ENCODE results near the gene HK3. TPM values are rescaled to one million over a fixed set of nuclear protein-coding genes. Genes with fewer than 3 reads are reported as not detected.

The HK3 gene
- total and polyA plus RNA-seq, 9 of the 15 experiments (the other 6 are each of a cell fraction or from before 2014, with no cell fraction given) = 0.16 TPM; not detected in 8

DNA sequence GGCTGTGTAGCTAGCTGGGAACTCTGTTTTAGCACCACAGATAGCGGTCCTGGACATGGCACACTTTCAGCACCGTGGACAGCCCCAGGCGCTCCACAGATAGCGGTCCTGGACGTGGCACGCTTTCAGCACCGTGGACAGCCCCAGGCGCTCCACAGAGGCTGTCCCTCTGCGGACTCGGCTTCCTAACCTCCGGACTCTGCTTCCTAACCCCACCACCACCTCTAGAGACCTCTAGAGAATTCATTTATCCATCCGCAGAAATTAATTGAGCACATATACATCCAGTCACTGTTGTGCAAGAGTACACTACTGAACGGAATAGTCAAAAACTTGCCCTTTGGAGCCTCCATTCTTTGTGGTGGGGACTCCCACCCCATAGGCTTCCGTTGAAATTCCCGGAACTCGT is 61.4 kb downstream of the HK3 start (continued):
- TF ChIP-seq, protein P1, sequence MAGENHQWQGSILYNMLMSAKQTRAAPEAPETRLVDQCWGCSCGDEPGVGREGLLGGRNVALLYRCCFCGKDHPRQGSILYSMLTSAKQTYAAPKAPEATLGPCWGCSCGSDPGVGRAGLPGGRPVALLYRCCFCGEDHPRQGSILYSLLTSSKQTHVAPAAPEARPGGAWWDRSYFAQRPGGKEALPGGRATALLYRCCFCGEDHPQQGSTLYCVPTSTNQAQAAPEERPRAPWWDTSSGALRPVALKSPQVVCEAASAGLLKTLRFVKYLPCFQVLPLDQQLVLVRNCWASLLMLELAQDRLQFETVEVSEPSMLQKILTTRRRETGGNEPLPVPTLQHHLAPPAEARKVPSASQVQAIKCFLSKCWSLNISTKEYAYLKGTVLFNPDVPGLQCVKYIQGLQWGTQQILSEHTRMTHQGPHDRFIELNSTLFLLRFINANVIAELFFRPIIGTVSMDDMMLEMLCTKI (IDR thresholded peaks at IDR 0.05; ENCODE audit: partially characterized antibody) = no peak
- TF ChIP-seq ZNF695 (CRISPR knock-in tag; IDR thresholded peaks at IDR 0.05) = no peak
- TF ChIP-seq, protein P2, sequence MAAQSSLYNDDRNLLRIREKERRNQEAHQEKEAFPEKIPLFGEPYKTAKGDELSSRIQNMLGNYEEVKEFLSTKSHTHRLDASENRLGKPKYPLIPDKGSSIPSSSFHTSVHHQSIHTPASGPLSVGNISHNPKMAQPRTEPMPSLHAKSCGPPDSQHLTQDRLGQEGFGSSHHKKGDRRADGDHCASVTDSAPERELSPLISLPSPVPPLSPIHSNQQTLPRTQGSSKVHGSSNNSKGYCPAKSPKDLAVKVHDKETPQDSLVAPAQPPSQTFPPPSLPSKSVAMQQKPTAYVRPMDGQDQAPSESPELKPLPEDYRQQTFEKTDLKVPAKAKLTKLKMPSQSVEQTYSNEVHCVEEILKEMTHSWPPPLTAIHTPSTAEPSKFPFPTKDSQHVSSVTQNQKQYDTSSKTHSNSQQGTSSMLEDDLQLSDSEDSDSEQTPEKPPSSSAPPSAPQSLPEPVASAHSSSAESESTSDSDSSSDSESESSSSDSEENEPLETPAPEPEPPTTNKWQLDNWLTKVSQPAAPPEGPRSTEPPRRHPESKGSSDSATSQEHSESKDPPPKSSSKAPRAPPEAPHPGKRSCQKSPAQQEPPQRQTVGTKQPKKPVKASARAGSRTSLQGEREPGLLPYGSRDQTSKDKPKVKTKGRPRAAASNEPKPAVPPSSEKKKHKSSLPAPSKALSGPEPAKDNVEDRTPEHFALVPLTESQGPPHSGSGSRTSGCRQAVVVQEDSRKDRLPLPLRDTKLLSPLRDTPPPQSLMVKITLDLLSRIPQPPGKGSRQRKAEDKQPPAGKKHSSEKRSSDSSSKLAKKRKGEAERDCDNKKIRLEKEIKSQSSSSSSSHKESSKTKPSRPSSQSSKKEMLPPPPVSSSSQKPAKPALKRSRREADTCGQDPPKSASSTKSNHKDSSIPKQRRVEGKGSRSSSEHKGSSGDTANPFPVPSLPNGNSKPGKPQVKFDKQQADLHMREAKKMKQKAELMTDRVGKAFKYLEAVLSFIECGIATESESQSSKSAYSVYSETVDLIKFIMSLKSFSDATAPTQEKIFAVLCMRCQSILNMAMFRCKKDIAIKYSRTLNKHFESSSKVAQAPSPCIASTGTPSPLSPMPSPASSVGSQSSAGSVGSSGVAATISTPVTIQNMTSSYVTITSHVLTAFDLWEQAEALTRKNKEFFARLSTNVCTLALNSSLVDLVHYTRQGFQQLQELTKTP (IDR thresholded peaks at IDR 0.05; ENCODE audit: low read depth in 1 of 2, partially characterized antibody in 2 of 2) = peak in 1 of 2 experiments; percentile 100
- TF ChIP-seq CBFA2T2 (conservative IDR thresholded peaks at IDR 0.05) = no peak
- peak; percentile 71 for TF ChIP-seq HCFC1 (IDR thresholded peaks at IDR 0.05; ENCODE audit: low read depth, low read length)
- TF ChIP-seq, protein P3, sequence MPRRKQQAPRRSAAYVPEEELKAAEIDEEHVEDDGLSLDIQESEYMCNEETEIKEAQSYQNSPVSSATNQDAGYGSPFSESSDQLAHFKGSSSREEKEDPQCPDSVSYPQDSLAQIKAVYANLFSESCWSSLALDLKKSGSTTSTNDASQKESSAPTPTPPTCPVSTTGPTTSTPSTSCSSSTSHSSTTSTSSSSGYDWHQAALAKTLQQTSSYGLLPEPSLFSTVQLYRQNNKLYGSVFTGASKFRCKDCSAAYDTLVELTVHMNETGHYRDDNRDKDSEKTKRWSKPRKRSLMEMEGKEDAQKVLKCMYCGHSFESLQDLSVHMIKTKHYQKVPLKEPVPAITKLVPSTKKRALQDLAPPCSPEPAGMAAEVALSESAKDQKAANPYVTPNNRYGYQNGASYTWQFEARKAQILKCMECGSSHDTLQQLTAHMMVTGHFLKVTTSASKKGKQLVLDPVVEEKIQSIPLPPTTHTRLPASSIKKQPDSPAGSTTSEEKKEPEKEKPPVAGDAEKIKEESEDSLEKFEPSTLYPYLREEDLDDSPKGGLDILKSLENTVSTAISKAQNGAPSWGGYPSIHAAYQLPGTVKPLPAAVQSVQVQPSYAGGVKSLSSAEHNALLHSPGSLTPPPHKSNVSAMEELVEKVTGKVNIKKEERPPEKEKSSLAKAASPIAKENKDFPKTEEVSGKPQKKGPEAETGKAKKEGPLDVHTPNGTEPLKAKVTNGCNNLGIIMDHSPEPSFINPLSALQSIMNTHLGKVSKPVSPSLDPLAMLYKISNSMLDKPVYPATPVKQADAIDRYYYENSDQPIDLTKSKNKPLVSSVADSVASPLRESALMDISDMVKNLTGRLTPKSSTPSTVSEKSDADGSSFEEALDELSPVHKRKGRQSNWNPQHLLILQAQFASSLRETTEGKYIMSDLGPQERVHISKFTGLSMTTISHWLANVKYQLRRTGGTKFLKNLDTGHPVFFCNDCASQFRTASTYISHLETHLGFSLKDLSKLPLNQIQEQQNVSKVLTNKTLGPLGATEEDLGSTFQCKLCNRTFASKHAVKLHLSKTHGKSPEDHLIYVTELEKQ (CRISPR knock-in tag; IDR thresholded peaks at IDR 0.05) = no peak
- TF ChIP-seq, protein P4, sequence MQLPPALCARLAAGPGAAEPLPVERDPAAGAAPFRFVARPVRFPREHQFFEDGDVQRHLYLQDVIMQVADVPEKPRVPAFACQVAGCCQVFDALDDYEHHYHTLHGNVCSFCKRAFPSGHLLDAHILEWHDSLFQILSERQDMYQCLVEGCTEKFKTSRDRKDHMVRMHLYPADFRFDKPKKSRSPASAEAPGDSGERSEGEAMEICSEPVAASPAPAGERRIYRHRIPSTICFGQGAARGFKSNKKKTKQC (CRISPR knock-in tag; IDR thresholded peaks at IDR 0.05) = peak; percentile 100
- TF ChIP-seq ZNF583 (CRISPR knock-in tag; IDR thresholded peaks at IDR 0.05) = peak; percentile 92
- TF ChIP-seq, protein P5, sequence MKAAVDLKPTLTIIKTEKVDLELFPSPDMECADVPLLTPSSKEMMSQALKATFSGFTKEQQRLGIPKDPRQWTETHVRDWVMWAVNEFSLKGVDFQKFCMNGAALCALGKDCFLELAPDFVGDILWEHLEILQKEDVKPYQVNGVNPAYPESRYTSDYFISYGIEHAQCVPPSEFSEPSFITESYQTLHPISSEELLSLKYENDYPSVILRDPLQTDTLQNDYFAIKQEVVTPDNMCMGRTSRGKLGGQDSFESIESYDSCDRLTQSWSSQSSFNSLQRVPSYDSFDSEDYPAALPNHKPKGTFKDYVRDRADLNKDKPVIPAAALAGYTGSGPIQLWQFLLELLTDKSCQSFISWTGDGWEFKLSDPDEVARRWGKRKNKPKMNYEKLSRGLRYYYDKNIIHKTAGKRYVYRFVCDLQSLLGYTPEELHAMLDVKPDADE (conservative IDR thresholded peaks at IDR 0.05; ENCODE audit: control insufficient read depth, low read depth, low read length) = peak; percentile 97
- TF ChIP-seq HDAC8 (tag; IDR thresholded peaks at IDR 0.05) = peak; percentile 90
- TF ChIP-seq, protein P6, sequence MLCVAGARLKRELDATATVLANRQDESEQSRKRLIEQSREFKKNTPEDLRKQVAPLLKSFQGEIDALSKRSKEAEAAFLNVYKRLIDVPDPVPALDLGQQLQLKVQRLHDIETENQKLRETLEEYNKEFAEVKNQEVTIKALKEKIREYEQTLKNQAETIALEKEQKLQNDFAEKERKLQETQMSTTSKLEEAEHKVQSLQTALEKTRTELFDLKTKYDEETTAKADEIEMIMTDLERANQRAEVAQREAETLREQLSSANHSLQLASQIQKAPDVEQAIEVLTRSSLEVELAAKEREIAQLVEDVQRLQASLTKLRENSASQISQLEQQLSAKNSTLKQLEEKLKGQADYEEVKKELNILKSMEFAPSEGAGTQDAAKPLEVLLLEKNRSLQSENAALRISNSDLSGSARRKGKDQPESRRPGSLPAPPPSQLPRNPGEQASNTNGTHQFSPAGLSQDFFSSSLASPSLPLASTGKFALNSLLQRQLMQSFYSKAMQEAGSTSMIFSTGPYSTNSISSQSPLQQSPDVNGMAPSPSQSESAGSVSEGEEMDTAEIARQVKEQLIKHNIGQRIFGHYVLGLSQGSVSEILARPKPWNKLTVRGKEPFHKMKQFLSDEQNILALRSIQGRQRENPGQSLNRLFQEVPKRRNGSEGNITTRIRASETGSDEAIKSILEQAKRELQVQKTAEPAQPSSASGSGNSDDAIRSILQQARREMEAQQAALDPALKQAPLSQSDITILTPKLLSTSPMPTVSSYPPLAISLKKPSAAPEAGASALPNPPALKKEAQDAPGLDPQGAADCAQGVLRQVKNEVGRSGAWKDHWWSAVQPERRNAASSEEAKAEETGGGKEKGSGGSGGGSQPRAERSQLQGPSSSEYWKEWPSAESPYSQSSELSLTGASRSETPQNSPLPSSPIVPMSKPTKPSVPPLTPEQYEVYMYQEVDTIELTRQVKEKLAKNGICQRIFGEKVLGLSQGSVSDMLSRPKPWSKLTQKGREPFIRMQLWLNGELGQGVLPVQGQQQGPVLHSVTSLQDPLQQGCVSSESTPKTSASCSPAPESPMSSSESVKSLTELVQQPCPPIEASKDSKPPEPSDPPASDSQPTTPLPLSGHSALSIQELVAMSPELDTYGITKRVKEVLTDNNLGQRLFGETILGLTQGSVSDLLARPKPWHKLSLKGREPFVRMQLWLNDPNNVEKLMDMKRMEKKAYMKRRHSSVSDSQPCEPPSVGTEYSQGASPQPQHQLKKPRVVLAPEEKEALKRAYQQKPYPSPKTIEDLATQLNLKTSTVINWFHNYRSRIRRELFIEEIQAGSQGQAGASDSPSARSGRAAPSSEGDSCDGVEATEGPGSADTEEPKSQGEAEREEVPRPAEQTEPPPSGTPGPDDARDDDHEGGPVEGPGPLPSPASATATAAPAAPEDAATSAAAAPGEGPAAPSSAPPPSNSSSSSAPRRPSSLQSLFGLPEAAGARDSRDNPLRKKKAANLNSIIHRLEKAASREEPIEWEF (CRISPR knock-in tag; IDR thresholded peaks at IDR 0.05) = 0 out of 2 replicates have a peak, but pooled peaks have one; percentile 70

Data from K562 (cell line).